Ureter (tissue), 1 donor: ENCODE results near the gene ZNF358. TPM values are rescaled to one million over a fixed set of nuclear protein-coding genes. Genes with fewer than 3 reads are reported as not detected.

ENCODE experiments used
- DNase-seq: peaks from one replicate; pipeline ENCODE4 v3.0.0-alpha.2; 2020; ENCODE audit warnings: low spot score
- total RNA-seq: library from RNA; stranded (reverse); gene quantifications from one replicate; pipeline ENCODE4 v1.2.4, GENCODE V29; 2023
- donor health status: DM: yes; HTN: yes; CAD: no.

ZNF358 gene
- total RNA-seq, 1 donor from 2014 or later: 34.3 TPM

DNA sequence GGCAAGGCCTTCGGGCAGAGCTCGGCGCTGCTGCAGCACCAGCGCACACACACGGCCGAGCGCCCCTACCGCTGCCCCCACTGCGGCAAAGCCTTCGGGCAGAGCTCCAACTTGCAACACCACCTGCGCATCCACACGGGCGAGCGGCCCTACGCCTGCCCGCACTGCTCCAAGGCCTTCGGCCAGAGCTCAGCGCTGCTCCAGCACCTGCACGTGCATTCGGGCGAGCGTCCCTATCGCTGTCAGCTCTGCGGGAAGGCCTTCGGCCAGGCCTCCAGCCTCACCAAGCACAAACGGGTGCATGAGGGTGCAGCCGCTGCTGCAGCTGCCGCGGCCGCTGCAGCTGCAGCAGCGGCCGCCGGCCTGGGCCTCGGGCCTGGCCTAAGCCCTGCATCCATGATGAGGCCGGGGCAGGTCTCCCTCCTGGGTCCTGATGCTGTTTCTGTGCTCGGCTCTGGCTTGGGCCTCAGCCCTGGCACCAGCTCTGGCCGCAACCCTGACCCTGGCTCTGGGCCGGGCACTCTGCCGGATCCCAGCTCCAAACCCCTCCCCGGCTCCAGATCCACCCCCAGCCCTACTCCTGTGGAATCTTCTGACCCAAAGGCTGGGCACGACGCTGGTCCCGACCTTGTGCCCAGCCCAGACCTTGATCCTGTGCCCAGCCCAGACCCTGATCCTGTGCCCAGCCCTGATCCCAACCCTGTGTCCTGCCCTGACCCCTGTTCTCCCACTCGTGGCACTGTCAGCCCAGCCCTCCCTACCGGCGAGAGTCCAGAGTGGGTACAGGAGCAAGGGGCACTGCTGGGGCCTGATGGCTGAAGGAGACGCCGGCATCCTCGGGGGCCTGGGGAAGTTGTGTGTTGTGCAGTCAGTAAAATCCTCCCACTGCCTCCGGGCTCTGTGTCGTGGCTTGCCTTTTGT, 4.5 kb downstream of the ZNF358 start:
- DNase-seq: no peak

DNA sequence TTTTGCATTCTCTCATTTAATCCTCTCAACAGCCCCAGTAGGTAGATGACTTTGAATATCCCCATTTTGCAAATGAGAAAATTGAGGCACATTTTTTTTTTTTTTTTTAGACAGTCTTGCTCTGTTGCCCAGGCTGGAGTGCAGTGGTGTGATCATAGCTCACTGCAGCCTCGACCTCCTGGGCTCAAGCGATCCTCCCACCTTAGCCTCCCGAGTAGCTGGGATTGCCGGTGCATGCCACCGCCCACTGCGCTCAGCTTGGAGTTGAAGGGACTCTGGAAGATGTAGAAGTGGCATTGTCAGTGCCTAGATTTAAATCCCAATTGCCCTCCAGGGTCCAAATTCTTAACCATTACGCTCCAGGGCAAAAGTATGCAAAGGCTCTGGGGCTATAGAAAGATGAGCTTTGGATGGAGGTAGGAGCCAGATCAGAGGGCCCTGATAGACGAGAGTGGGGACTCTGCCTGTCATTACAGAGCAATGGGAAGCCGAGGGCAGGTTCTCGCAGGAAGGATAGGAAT, 5.7 kb downstream of the ZNF358 start:
- DNase-seq: no peak

DNA sequence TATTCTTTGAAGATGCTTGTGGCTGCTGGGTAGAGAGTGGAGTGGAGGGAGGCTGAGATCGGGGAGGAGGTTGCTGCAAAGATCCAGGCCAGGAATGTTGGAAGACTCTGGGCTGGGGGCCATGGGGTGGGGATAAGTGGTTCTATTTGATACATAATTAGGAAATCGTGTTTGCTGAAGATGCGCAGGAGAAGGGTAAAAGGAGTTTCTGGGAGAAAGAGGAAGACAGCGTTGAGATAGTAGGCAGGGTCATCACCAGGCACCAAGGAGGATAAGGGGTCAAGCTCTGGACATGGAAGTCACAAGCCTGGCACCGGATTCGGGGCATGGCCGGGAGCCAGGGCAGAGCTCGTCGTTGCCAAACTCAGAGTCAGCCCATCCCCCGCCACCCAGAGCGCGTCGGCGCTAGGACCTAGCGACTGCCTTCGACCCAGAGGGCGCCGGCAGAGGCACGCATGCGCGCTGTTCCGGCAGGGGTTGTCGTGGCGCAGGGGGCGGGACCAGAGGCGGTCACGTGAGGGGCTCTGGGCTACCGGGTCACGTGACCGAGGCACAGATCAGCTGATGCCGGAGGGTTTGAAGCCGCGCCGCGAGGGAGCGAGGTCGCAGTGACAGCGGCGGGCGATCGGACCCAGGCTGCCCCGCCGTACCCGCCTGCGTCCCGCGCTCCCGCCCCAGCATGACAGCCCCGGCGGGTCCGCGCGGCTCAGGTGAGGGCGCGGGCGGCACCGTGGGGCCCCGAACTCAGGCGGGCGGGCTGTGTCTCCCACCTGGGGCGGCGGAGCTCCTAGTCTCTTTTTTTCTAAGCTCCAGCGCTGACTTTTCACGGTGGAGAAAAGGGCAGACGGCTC, 6.4 kb downstream of the ZNF358 start, which contains the start of gene MCOLN1:
Gene MCOLN1 (plus strand): TSS at position 553 of the 851 bp plus-strand sequence. CDS start 127 bp downstream, at position 680.
- peak; percentile 99 for DNase-seq

DNA sequence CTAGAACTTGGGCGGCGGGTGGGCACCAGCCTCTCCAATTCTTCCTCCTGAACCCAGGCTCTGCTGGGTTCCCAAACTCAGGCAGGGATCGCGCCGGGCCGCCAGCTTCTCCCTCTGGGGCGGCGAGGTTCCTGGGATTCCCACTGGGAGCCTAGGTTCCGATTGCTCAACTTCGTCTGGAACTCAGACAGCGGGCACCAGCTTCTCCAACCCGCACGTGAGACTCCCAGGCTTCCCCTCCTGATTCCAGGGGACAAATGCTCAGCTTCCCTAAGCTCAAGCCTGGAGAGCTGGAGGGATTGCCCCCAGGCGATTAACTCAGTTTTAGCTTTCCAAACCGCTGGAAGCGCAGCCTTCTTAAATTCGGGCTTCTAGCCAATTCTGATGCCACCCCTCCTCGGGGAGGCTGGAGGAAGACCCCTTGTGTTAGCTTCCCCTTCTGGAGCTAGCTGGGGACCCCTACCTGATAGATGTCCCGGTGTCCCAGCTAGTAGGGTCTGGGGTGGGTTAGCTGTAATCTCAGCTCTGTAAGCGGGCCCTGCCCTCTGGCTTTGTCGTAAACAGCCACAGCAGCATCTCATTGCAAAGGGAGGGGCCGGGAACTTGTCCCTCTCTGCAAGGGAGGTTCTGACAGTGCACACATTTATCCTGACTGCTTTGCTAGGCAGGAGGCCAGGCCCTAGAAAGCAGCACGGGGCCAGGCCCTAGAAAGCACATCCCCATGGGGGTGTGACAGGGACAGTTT, 7.2 kb downstream of the ZNF358 start:
- peak; percentile 45 for DNase-seq

DNA sequence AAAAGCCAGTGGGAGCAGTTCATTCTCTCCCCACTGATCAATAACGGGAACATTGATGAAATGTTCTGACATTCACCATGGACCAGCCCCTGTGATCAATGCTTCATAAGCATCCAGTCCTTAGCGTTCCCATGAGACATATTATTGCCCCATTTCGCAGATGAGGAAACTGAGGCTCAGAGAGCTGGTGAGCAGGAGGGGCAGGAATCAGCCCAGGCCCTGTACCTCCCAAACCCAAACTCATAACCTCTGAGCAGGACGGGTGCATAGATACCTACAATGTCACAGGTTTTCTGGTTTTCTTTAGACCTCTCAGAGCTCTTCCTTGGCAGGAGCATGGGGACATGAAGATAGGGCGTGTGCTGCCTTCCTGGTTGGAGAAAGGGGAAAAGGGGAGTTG, 8.6 kb downstream of the ZNF358 start:
- no peak for DNase-seq

DNA sequence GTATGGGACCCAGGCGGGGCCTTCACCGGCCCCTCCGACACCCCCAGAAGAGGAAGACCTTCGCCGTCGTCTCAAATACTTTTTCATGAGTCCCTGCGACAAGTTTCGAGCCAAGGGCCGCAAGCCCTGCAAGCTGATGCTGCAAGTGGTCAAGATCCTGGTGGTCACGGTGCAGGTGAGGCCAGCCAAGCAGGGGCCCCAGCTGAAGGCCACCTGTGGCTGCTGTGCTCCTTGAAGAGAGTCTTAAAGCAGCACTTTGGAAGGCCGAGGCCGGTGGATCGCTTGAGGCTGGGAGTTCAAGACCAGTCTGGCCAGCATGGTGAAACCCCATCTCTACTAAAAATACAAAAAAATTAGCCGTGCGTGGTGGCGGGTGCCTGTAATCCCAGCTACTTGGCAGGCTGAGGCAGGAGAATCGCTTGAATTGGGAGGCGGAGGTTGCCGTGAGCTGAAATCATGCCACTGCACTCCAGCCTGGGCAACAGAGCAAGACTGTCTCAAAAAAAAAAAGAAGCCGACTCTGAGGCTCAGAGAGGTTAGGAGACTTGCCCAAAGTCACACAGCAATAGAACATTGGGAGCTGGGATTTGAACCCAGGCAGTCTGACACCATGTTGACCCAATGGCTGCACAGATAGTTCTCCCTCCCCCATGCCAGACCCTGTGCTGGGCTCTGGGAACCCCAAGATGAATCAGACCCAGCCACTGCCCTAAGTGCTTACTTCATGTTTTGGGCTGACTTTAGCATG, 9.3 kb downstream of the ZNF358 start:
- no peak for DNase-seq

DNA sequence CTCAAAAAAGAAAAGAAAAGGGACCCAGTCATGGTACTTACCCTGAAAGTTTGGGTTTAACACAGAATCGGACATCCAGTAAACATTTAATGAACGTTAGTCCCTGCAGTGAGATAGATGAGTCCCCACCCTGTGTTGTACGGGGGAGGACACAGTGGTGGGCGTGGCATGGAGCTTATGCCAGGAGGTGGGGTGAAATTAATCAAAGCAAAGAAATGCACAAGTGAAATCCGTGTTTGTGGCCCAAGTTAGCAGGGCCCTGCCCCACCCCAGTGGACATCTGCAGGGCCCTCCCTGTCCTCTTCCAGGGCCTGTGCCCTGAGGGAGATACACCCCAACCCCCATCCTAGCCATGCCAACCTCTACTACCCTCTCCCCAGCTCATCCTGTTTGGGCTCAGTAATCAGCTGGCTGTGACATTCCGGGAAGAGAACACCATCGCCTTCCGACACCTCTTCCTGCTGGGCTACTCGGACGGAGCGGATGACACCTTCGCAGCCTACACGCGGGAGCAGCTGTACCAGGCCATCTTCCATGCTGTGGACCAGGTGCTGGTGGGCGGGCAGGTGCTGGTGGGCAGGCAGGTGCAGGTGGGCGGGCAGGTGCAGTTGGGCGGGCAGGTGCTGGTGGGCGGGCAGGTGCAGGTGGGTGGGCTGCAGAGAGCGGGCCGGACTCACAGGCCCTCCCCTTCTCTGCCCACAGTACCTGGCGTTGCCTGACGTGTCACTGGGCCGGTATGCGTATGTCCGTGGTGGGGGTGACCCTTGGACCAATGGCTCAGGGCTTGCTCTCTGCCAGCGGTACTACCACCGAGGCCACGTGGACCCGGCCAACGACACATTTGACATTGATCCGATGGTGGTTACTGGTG, 10.4 kb downstream of the ZNF358 start:
- DNase-seq: no peak

DNA sequence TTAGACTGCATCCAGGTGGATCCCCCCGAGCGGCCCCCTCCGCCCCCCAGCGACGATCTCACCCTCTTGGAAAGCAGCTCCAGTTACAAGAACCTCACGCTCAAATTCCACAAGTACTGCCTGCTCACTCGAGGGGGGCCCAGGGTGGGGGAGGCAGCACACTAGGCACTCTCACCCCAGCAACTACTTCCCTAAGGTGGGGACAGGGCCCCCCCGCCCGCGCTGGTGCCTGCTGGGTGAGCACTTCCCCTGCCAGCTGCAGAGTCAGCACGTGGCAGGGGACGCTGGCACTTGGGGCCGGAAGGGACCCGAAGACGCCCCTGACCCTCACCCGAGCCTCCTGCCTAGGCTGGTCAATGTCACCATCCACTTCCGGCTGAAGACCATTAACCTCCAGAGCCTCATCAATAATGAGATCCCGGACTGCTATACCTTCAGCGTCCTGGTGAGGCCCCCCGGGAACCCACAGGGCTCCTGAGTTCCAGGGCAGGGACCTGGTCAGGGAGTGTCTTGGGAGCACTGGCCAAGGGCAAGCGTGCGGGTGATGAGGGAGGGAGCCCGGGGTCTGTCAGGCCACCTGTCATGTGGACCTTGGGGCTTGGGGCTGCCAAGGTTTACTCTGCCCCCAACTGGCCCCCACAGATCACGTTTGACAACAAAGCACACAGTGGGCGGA, 11.8 kb downstream of the ZNF358 start:
- peak; percentile 46 for DNase-seq

DNA sequence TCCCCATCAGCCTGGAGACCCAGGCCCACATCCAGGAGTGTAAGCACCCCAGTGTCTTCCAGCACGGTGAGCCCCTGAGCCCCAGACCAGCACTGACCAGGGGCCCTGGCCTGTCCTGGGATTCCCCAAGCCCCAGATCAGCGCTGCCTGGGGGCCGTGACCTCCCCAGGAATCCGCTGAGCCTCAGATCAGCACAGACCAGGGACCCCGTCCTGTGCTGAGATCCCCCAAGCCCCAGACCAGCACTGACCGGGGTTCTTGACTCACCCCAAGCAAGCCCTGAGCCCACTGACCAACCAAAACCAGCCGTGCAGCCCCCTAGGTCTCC, 12.3 kb downstream of the ZNF358 start:
- no peak for DNase-seq

DNA sequence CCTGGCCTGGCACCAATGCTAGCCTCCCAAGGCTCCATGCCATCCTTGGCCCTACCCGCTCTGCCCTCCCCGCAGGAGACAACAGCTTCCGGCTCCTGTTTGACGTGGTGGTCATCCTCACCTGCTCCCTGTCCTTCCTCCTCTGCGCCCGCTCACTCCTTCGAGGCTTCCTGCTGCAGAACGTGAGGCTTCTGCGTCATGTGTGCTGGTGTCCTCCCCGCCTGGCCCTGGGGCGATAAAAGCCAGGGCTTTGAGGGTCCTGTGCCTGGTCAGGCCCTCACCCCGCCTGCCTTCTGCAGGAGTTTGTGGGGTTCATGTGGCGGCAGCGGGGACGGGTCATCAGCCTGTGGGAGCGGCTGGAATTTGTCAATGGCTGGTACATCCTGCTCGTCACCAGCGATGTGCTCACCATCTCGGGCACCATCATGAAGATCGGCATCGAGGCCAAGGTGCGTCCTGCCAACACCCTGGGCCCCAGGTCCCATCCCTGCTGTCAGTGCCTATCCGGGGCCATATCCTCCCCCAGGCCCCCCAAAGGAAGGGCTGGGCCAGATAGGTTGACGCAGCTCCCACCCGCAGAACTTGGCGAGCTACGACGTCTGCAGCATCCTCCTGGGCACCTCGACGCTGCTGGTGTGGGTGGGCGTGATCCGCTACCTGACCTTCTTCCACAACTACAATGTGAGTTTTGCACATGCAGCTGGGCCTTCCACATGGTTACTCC, 12.8 kb downstream of the ZNF358 start:
- peak; percentile 45 for DNase-seq

DNA sequence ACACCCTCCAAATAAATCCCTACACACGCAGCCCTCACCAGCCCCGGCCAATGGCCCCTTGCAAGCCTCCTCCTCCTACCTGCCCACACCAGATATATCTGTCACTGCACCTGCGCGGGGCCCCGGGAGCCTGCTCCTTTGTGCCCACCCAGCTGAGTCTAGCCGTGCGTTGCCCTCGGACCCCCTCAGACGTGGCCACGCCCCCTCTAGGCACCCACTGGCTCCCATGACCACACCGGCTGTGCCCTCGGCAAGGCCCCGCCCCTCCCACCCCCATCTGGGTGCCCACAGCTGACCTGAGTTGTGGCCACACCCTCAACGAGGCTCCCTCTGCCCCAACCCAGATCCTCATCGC, 13.3 kb downstream of the ZNF358 start:
- no peak for DNase-seq

DNA sequence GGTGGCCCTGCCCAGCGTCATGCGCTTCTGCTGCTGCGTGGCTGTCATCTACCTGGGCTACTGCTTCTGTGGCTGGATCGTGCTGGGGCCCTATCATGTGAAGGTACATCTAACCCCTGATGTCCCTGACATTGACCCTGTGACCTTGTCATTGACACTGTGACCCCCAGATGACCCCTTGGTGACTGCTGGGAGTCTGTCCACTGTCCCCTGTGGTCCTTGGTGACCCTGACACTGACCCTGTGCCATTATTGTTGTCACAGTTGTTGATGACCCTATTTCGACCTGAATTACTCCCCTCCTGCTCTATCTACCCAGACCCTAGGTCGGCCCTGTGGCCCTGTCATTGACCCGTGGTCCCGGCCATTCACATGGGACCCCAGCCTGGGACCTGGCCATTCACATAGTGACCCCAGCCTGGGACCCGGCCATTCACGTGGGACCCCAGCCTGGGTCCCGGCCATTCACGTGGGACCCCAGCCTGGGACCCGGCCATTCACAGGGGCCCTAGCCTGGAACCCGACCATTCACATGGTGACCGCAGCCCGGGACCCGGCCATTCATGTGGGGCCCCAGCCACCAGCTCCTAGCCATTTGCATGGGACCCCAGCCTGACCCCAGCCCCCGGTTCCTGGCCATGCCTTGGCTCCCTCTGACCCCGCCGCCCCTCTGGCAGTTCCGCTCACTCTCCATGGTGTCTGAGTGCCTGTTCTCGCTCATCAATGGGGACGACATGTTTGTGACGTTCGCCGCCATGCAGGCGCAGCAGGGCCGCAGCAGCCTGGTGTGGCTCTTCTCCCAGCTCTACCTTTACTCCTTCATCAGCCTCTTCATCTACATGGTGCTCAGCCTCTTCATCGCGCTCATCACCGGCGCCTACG, 13.9 kb downstream of the ZNF358 start:
- no peak for DNase-seq

DNA sequence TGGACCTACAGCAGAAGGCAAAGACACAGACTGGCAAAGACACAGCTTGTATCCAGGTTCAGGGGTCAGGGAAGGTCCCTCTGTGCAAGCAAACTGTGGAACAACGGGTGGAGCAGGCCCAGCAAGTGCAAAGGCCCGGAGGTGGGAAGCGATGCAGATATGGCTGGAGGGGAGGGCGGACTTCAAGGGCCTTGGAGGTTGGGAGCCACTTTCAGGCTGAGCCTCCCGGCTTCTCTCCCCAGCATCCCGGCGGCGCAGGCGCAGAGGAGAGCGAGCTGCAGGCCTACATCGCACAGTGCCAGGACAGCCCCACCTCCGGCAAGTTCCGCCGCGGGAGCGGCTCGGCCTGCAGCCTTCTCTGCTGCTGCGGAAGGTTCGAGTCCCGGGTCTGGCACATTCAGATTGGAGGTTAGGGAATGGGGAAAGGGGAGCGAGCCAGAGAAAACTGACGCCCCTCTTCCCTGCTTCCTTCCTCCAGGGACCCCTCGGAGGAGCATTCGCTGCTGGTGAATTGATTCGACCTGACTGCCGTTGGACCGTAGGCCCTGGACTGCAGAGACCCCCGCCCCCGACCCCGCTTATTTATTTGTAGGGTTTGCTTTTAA, 17.5 kb downstream of the ZNF358 start:
- DNase-seq: peak; percentile 77

DNA sequence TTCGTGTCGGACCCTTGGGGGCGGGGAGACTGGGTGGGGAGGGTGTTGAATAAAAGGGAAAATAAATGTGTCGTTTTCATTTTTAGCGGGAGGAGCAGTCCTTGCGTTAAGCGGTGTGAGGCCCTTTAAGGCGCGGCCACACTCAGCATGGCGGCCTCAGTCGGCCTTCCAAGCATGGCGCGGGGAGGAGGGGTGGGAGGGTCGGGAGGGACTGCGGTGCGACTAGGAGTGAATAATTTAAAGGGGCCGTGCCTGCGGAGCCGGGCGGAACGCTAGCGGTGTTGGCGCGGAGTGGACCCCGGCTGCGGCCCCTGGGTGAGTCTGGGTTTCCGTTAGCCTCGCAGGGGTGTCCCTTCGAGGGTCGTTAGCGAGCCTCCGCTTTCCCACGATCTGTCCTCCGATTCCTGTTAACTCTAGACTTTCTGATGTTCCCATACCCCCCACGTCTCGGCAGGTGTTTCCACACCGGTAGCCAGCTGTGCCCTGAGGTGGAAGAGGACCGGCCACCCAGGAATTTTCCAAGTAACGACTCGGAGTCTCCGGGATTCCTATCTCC, 18.1 kb downstream of the ZNF358 start:
- DNase-seq: peak; percentile 88

DNA sequence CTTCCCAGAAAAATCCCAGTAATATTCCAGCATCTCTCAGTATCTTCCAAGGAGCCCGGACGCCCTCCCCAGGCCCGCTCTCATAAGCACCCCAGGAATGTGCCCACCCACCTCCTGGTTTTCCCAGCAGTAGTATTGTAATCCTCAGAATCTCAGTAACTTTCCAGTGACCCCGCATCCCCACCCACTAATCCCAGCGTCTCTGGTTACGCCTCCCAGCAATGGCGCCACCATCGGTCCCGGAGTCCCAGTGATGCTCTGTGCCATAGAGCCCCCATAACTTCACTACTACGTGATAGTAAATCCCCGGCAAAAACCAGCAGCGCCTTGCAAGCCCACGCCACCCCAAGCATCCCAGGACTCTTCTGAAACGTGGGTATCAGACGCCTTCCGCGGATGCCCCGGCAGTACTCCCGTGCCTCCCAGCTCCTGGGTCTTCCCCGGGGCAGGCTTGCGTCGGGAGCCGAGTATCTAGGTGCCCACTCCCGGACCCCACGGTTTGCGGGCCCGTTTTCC, 18.7 kb downstream of the ZNF358 start:
- peak; percentile 78 for DNase-seq

DNA sequence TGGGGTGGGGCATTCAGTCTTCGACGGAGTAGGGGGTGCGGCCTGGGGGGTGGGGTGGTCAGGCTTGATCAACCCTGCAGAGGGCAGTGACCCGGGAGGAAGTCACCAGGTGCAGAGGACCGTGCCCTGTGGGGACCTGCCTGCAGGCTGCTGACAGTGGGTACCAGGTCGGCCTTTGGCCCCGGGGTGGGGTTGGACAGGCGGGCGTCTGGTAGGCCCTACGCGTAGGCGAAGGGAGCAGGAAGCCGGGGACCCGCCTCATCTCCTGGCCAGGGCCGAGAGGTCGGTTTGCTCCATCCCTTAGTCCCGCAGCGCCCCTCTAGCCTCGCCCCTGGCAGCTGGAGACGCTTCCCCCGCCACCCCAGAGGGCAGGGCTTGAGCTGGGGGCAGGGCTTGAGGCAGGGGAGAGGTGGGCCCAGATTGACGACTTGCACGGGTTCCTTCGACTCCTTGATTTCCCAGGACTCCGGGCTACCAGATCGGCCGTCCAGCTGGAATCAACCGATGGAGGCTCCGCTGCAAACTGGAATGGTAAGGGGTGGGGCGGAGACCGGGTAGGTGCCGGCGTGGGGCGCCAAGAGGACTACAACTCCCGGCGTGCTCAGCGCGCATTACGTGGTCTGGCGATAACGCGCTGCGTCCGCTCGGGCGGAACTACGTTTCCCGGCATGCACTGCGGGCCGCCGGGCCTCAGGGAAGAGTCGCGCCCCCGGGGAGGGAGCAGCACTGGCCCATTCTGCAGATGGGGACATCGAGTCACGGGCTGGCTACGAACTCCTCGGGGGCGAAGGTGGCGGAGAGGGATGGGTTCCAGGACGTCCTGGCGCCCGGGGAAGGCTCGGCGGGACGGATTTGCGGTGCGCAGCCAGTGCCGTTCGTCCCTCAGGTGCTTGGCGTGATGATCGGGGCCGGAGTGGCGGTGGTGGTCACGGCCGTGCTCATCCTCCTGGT, 19.4 kb downstream of the ZNF358 start, which contains the start of gene PNPLA6:
Gene PNPLA6 (plus strand): TSS at position 671 of the 951 bp plus-strand sequence. CDS start 72 bp downstream, at position 743.
- DNase-seq: peak; percentile 96
